Transverse colon (tissue), 3 donors: ENCODE results near the gene C6orf141.
A peak's percentile ranks its signal among the peaks of the same experiment; 100 is the strongest.

Source experiments
- EP300 ChIP-seq: sonication (generic); formaldehyde crosslinking; IDR thresholded peaks from one replicate; pipeline ENCODE4 v1.6.1; 2017; ENCODE audit warnings: antibody characterized with exemption, low read depth
- POLR2A ChIP-seq: fragments of 450-650 bp; IDR thresholded peaks from one replicate; pipeline ENCODE4 v1.6.1; 2016; ENCODE audit warnings: antibody characterized with exemption, mild to moderate bottlenecking, moderate library complexity
- TF ChIP-seq, protein P1 (sequence below), 5 experiments: fragments of 200-600 bp in 3 of 5; fragments of 450-650 bp in 2 of 5; sonication (generic) in 3 of 5; IDR thresholded peaks; 1 replicate in 2 of 5; 2 replicates in 3 of 5; pipeline ENCODE4 v1.5.1; 2016 to 2017; ENCODE audit warnings: antibody characterized with exemption in 5 of 5, inconsistent platforms in 3 of 5, mild to moderate bottlenecking in 2 of 5, moderate library complexity in 1 of 5

DNA sequence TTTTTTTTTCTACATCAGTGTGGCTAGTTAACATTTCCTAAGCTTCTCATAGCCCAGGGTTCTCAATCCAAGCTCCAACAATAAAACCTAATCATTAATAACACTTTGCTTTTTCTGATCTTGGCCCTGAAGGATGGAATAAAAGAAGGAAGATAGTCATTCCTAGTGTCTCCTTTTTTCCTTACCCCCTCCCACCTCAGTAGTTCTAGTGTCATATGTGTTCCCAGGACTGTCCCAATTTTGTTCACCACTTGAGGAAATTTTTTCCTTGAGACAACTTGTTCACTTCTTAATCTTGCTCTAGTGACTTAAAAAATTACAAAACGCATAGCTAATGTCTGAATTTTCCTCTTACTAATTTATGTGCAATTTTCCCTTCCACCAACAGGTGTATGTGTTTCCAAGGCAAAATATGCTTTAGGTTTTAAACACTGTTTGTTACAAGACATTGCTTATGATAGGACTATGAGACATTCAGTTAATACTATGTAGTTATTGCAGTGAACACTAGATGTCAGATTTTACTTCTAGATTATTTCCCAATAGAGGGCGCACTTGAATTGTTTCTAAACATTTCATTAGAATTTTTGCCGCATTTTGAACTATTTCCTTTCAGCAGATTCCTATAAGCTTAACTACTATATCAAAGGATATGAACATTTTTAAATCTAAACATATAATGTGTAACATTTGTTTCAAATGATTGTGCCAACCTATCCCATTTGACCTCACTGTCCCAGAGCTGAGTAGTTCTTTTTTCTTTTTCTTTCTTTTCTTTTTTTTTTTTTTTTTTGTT is 18.5 kb upstream of the C6orf141 start:
- TF ChIP-seq, protein P1, sequence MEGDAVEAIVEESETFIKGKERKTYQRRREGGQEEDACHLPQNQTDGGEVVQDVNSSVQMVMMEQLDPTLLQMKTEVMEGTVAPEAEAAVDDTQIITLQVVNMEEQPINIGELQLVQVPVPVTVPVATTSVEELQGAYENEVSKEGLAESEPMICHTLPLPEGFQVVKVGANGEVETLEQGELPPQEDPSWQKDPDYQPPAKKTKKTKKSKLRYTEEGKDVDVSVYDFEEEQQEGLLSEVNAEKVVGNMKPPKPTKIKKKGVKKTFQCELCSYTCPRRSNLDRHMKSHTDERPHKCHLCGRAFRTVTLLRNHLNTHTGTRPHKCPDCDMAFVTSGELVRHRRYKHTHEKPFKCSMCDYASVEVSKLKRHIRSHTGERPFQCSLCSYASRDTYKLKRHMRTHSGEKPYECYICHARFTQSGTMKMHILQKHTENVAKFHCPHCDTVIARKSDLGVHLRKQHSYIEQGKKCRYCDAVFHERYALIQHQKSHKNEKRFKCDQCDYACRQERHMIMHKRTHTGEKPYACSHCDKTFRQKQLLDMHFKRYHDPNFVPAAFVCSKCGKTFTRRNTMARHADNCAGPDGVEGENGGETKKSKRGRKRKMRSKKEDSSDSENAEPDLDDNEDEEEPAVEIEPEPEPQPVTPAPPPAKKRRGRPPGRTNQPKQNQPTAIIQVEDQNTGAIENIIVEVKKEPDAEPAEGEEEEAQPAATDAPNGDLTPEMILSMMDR (IDR thresholded peaks at IDR 0.05), result peak; percentile 61 to 87 (median 71)
- TF ChIP-seq POLR2A (no peak), EP300 (no peak)
